Measurements from ENCODE around the gene FN3K. TPM values are rescaled to one million over a fixed set of nuclear protein-coding genes. Genes with fewer than 3 reads are reported as not detected.

FN3K gene
- total and polyA plus RNA-seq, 2 of the 13 experiments (the other 11 are each of a cell fraction or from before 2014, with no cell fraction given) = 3.5 to 12.2 TPM

DNA sequence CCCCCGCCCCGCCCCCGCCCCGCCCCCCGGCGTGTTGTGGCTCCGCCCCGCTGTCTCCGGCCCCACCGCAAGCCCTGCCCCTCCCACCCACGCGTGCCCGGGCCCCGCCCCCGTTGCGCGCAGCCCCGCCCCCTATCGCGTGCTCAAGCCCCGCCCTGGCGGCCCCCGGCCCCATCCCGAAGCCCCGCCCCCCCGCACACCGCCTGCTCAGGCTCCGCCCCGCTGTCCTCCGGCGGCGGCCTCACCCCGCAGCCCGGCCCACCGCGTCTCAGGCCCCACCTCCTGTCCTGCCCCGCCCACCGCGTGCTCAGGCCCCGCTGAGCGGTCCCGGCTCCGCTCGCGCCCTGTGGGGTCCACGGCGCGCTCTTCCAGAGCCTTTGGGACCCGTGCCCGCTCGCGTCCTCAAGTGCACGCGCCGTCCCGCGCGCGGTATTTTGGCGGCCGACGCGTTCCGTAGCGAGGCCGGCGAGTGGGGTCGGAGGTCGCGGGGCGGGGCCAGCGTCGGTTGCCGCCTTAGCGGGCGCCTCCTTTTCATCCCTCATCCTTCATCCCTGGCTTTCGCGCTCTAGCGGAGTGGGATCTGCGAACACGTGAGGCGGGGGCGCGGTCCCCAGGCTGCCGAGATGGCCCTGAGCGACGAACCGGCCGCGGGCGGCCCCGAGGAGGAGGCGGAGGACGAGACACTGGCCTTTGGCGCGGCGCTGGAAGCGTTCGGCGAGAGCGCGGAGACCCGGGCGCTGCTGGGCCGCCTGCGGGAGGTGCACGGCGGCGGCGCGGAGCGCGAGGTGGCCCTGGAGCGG is 16.4 kb downstream of the FN3K start, which contains the start of gene TBCD (continued):
- TF ChIP-seq NONO (IDR thresholded peaks at IDR 0.05) (no peak), NONO (CRISPR knock-in tag; conservative IDR thresholded peaks at IDR 0.05) (peak; percentile 99), BORCS8-MEF2B (CRISPR knock-in tag; IDR thresholded peaks at IDR 0.05) (peak; percentile 94), SAFB2 (CRISPR knock-in tag; IDR thresholded peaks at IDR 0.05; ENCODE audit: borderline replicate concordance, low read depth) (peak; percentile 38; the same call in 1 of the 2 replicates), TEAD3 (CRISPR knock-in tag; optimal IDR thresholded peaks at IDR 0.05; ENCODE audit: borderline replicate concordance) (peak; percentile 91), ZNF326 (CRISPR knock-in tag; IDR thresholded peaks at IDR 0.05; ENCODE audit: borderline replicate concordance) (no peak), MED13 (CRISPR knock-in tag; IDR thresholded peaks at IDR 0.05) (0 out of 2 replicates have a peak, but pooled peaks have one; percentile 25), SYNCRIP (IDR thresholded peaks at IDR 0.05; ENCODE audit: insufficient read depth, low read depth, low read length) (no peak), ARNT2 (CRISPR knock-in tag; IDR thresholded peaks at IDR 0.05; ENCODE audit: low read depth) (peak; percentile 96), YEATS4 (CRISPR knock-in tag; IDR thresholded peaks at IDR 0.05; ENCODE audit: borderline replicate concordance) (peak; percentile 90), ZSCAN25 (CRISPR knock-in tag; IDR thresholded peaks at IDR 0.05) (peak; percentile 78; the same call in 1 of the 2 replicates), ZNF496 (CRISPR knock-in tag; IDR thresholded peaks at IDR 0.05; ENCODE audit: insufficient replicate concordance) (no peak), KDM5A (IDR thresholded peaks at IDR 0.05; ENCODE audit: borderline replicate concordance, low read length) (peak; percentile 83; the same call in 1 of the 2 replicates), NR3C1 (CRISPR knock-in tag; IDR thresholded peaks at IDR 0.05) (no peak), ZBTB46 (CRISPR knock-in tag; IDR thresholded peaks at IDR 0.05; ENCODE audit: borderline replicate concordance) (peak; percentile 51; the same call in 1 of the 2 replicates)
- TF ChIP-seq, protein P1, sequence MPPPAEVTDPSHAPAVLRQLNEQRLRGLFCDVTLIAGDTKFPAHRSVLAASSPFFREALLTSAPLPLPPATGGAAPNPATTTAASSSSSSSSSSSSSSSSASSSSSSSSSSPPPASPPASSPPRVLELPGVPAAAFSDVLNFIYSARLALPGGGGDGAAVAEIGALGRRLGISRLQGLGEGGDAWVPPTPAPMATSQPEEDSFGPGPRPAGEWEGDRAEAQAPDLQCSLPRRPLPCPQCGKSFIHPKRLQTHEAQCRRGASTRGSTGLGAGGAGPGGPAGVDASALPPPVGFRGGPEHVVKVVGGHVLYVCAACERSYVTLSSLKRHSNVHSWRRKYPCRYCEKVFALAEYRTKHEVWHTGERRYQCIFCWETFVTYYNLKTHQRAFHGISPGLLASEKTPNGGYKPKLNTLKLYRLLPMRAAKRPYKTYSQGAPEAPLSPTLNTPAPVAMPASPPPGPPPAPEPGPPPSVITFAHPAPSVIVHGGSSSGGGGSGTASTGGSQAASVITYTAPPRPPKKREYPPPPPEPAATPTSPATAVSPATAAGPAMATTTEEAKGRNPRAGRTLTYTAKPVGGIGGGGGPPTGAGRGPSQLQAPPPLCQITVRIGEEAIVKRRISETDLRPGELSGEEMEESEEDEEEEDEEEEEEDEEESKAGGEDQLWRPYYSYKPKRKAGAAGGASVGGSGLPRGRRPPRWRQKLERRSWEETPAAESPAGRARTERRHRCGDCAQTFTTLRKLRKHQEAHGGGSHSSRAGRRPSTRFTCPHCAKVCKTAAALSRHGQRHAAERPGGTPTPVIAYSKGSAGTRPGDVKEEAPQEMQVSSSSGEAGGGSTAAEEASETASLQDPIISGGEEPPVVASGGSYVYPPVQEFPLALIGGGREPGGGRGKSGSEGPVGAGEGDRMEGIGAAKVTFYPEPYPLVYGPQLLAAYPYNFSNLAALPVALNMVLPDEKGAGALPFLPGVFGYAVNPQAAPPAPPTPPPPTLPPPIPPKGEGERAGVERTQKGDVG (CRISPR knock-in tag; IDR thresholded peaks at IDR 0.05; ENCODE audit: borderline replicate concordance) = peak; percentile 65; the same call in 1 of the 2 replicates
- TF ChIP-seq, protein P2, sequence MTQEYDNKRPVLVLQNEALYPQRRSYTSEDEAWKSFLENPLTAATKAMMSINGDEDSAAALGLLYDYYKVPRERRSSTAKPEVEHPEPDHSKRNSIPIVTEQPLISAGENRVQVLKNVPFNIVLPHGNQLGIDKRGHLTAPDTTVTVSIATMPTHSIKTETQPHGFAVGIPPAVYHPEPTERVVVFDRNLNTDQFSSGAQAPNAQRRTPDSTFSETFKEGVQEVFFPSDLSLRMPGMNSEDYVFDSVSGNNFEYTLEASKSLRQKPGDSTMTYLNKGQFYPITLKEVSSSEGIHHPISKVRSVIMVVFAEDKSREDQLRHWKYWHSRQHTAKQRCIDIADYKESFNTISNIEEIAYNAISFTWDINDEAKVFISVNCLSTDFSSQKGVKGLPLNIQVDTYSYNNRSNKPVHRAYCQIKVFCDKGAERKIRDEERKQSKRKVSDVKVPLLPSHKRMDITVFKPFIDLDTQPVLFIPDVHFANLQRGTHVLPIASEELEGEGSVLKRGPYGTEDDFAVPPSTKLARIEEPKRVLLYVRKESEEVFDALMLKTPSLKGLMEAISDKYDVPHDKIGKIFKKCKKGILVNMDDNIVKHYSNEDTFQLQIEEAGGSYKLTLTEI (CRISPR knock-in tag; conservative IDR thresholded peaks at IDR 0.05) = 0 out of 2 replicates have a peak, but pooled peaks have one; percentile 30
- TF ChIP-seq, protein P3, sequence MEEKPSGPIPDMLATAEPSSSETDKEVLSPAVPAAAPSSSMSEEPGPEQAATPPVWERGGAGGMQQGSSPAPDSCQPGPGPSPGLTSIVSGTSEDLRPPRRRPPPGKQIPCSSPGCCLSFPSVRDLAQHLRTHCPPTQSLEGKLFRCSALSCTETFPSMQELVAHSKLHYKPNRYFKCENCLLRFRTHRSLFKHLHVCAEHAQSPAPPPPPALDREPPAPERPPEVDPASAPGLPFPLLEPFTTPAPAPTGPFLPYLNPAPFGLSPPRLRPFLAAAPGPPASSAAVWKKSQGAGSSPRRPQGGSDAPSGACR (CRISPR knock-in tag; IDR thresholded peaks at IDR 0.05) = peak; percentile 90; the same call in 1 of the 2 replicates
